SJSA1 (cell line): ENCODE measurements around the gene SFI1. TPM values are rescaled to one million over a fixed set of nuclear protein-coding genes. Genes with fewer than 3 reads are reported as not detected.
A peak's percentile ranks its signal among the peaks of the same experiment; 100 is the strongest.

Experiments
- DNase-seq, 2 experiments: peaks; one replicate each; pipeline ENCODE4 v3.0.0-alpha.2; 2015 to 2020; ENCODE audit warnings: low spot score in 2 of 2, low read depth in 1 of 2
- H3K27ac ChIP-seq: fragments of 250-450 bp; sonication (Bioruptor Pico); 2 replicates; pipeline ENCODE4 v1.5.1; 2020; ENCODE audit warnings: mild to moderate bottlenecking, moderate library complexity
- H3K27me3 ChIP-seq: fragments of 250-450 bp; sonication (Bioruptor Pico); replicated peaks from 2 replicates; pipeline ENCODE4 v1.5.1; 2020; ENCODE audit warnings: mild to moderate bottlenecking, moderate library complexity
- H3K36me3 ChIP-seq: fragments of 250-450 bp; sonication (Bioruptor Pico); 2 replicates; pipeline ENCODE4 v1.5.1; 2020; ENCODE audit warnings: mild to moderate bottlenecking
- H3K4me1 ChIP-seq: fragments of 250-450 bp; sonication (Bioruptor Pico); replicated peaks from 2 replicates; pipeline ENCODE4 v1.6.1; 2021; ENCODE audit warnings: mild to moderate bottlenecking
- H3K4me3 ChIP-seq: fragments of 250-450 bp; sonication (Bioruptor Pico); 2 replicates; pipeline ENCODE4 v1.5.1; 2020; ENCODE audit warnings: mild to moderate bottlenecking
- H3K9me3 ChIP-seq: fragments of 250-450 bp; sonication (Bioruptor Pico); replicated peaks from 2 replicates; pipeline ENCODE4 v1.5.1; 2020; ENCODE audit warnings: mild to moderate bottlenecking
- total RNA-seq: library from RNA; depleted of rRNA; stranded (reverse); fragments of >200 nt; shearing (Covaris generic); gene quantifications from 2 replicates; pipeline ENCODE4 v1.2.3, GENCODE V29; 2014

SFI1 gene
- total RNA-seq, 1 experiment from 2014 or later: 8.5 TPM

- Histone ChIP-seq H3K4me1 (no peaks in the 10 kb centered on the region), H3K9me3 (no peaks in the 10 kb centered on the region), H3K36me3 (peaks cover 87% of the 10 kb centered on the region), H3K4me3 (no peak overlapping the region), H3K27me3 (no peaks in the 10 kb centered on the region), H3K27ac (no peak overlapping the region)
- DNase-seq: no peak
Observed at GRCh38 chr22:31623592-31624304, 127.4 kb downstream of the SFI1 start.

GRCh38 chr22:31625257-31625640 lies 128.9 kb downstream of the SFI1 start:
- Histone ChIP-seq H3K27ac (no peak overlapping the region), H3K36me3 (peaks cover 85% of the 10 kb centered on the region), H3K9me3 (no peaks in the 10 kb centered on the region), H3K4me3 (no peak overlapping the region), H3K27me3 (no peaks in the 10 kb centered on the region), H3K4me1 (peaks cover 12% of the 10 kb centered on the region)
- no peak for DNase-seq

DNA sequence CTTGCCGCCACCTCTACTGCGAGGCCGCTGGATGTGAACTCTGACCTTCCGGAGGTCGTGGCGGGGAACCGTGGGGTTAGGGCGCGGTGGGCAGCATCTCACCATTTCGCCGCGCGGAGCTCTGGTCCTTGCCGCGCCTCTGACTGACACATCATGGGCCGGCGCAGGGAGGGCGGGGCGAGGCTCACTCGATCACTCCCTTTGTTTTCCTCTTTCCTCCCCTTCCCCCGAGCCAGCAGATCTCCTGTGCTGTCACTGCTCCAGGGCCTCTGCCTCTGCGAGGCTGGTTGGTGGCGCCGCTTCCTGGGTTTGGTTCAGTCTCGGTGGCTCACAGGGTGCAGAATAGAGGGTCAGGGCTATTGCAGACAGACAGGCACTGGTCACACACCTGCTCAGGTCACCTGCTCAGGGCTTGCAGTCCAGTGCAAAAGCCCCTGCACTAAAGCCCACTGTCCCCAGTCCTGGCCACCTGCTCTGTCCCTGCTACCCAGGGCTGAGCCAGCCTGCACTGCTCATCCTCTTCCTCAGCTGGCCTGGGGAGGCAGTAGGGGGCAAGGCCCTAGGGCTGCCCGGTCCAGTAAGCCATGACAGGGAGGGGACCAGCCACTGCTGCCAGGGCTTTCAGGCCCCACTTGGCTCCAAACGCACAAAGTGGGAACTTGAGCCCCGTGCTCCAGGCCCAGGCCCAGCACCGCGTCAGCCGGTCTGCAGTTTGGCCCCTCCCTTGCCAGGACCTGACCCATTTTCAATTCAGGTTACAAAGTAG lies 129.5 kb downstream of the SFI1 start:
- no peak for DNase-seq
- H3K4me1 ChIP-seq: peaks cover 18% of the 10 kb centered on the region
- peaks cover 83% of the 10 kb centered on the region for H3K36me3 ChIP-seq
- H3K4me3 ChIP-seq: no peak overlapping the region
- no peaks in the 10 kb centered on the region for H3K27me3 ChIP-seq
- H3K27ac ChIP-seq: no peak overlapping the region
- H3K9me3 ChIP-seq: no peaks in the 10 kb centered on the region

- H3K4me1 ChIP-seq: peaks cover 21% of the 10 kb centered on the region
Observed at GRCh38 chr22:31626427-31627150, 130.3 kb downstream of the SFI1 start.

DNA sequence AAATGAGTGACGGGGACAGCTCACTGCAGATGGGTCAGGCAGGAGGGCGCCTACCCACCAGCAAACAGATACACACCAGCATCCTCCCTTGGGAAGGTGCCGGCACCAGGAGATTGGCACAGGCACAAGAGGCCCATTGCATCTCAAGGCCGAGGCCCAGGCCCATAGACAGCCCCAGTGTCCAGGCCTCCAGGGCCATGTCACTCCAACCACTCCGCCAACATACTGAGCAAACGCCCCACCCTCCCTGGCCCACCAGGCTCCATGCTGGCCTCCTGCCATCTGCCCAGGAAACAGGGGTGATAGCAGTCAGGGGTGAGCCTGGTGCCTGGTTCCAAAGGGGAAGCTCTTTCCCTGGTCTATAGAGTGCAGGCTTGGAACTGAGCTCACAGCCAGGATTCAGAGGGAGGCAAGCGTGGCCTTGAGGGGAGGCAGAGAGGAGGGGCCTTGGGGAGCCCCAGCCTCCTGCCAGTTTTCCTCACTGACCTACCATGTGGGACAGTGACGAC lies 130.9 kb downstream of the SFI1 start:
- DNase-seq: no peak
- no peaks in the 10 kb centered on the region for H3K27me3 ChIP-seq
- no peak overlapping the region for H3K27ac ChIP-seq
- no peak overlapping the region for H3K4me3 ChIP-seq
- peaks cover 69% of the 10 kb centered on the region for H3K36me3 ChIP-seq
- H3K4me1 ChIP-seq: peaks cover 21% of the 10 kb centered on the region
- no peaks in the 10 kb centered on the region for H3K9me3 ChIP-seq

More at GRCh38 chr22:31626427-31627150, 130.3 kb downstream of the SFI1 start:
- Histone ChIP-seq H3K36me3 (peaks cover 76% of the 10 kb centered on the region), H3K9me3 (no peaks in the 10 kb centered on the region), H3K4me3 (no peak overlapping the region), H3K27me3 (no peaks in the 10 kb centered on the region), H3K27ac (no peak overlapping the region)
- DNase-seq: no peak

DNA sequence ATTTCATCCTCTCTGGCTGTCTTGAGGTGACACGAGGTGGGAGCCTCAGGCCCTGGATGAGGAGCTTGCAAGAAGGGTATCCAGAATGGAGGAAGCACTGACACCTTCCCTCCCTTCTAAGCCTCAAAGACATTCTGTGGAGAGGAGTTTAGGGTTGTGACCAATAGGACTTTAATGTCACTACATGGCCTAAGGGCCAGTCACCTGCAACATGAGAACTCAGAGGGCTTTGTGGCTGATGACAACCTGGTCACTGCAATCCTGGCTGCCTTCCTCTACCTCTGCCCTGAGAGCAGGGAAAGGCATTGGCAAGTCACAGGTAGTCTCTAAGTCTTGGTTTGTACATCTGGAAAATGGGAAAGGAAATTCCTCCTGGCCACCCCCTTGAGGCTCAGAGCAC lies 132.0 kb downstream of the SFI1 start:
- Histone ChIP-seq H3K4me3 (no peak overlapping the region), H3K9me3 (no peaks in the 10 kb centered on the region), H3K36me3 (peaks cover 59% of the 10 kb centered on the region), H3K4me1 (peaks cover 21% of the 10 kb centered on the region), H3K27me3 (no peaks in the 10 kb centered on the region), H3K27ac (no peak overlapping the region)
- DNase-seq: no peak

GRCh38 chr22:31628969-31629708 lies 132.8 kb downstream of the SFI1 start:
- Histone ChIP-seq H3K4me3 (peak overlapping the region; percentile 76), H3K4me1 (peaks cover 21% of the 10 kb centered on the region), H3K27ac (no peak overlapping the region), H3K36me3 (peaks cover 55% of the 10 kb centered on the region), H3K27me3 (no peaks in the 10 kb centered on the region), H3K9me3 (no peaks in the 10 kb centered on the region)
- no peak for DNase-seq

DNA sequence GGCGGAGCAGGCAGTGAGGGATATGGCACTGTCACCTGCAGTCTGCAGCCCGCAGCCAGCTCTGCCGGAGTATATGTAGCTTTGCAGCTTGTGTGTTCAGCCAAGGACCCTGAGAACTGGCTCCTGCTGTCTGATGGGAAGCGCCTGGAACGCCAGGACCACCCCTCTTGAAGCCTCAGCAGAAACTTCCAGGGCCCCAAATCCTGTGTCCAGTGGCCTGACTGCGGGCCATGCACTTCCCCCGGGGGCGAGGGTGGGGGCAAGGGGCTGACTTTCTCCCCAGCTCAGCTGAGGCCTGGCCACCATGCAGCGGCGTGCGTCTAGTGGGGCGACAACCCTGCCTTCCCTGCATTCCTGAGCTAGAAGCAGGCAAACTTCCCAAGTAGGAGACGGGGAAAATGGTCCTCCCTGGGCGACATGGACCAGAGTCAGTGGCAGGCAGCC lies 133.4 kb downstream of the SFI1 start:
- Histone ChIP-seq H3K4me3 (peak overlapping the region; percentile 76), H3K27me3 (no peaks in the 10 kb centered on the region), H3K4me1 (peaks cover 21% of the 10 kb centered on the region), H3K36me3 (peaks cover 51% of the 10 kb centered on the region), H3K27ac (peak overlapping the region; percentile 56), H3K9me3 (no peaks in the 10 kb centered on the region)
- DNase-seq: no peak

- Histone ChIP-seq H3K27ac (peak overlapping the region; percentile 56), H3K4me3 (peak overlapping the region; percentile 76), H3K9me3 (no peaks in the 10 kb centered on the region), H3K27me3 (no peaks in the 10 kb centered on the region), H3K36me3 (peaks cover 46% of the 10 kb centered on the region), H3K4me1 (peaks cover 21% of the 10 kb centered on the region)
- peak; percentile 71 to 80 for DNase-seq
Observed at GRCh38 chr22:31630331-31631329, 134.3 kb downstream of the SFI1 start.

- no peak for DNase-seq
- H3K4me1 ChIP-seq: peaks cover 21% of the 10 kb centered on the region
- H3K27ac ChIP-seq: no peak overlapping the region
- no peaks in the 10 kb centered on the region for H3K9me3 ChIP-seq
- H3K36me3 ChIP-seq: peaks cover 41% of the 10 kb centered on the region
- H3K27me3 ChIP-seq: no peaks in the 10 kb centered on the region
- H3K4me3 ChIP-seq: no peak overlapping the region
Observed at GRCh38 chr22:31631436-31631835, 135.1 kb downstream of the SFI1 start.

- no peak overlapping the region for H3K4me3 ChIP-seq
- H3K4me1 ChIP-seq: peaks cover 4% of the 10 kb centered on the region
- DNase-seq: no peak
- no peaks in the 10 kb centered on the region for H3K27me3 ChIP-seq
- H3K36me3 ChIP-seq: no peaks in the 10 kb centered on the region
- no peaks in the 10 kb centered on the region for H3K9me3 ChIP-seq
- no peak overlapping the region for H3K27ac ChIP-seq
Observed at GRCh38 chr22:31635638-31636306, 139.4 kb downstream of the SFI1 start.

DNA sequence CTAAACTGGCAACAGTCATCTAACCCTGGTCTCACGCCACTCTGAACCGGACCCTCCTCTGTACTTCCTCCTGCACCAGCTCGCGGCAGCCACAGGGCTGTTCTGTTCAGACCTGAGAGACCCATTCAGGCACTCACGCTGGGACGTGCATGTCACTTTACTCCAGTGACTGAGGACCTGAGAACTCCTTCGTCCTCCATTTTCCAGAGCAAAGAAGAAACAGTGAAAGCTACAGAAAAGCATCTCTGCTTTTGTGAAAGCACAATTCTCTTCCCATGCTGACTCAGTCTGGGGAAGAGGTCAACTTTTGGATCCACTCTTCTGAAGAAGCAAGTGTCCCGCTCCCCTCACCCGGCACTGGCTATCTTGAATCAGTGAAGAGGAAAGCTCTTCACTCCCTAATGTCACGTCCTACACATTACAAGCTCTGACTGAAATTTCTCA lies 141.1 kb downstream of the SFI1 start:
- H3K27ac ChIP-seq: no peak overlapping the region
- no peaks in the 10 kb centered on the region; the same call in 1 of the 2 replicates for H3K4me1 ChIP-seq
- DNase-seq: no peak
- peaks cover 4% of the 10 kb centered on the region for H3K36me3 ChIP-seq
- H3K4me3 ChIP-seq: no peak overlapping the region
- no peaks in the 10 kb centered on the region for H3K27me3 ChIP-seq
- no peaks in the 10 kb centered on the region for H3K9me3 ChIP-seq
